GM21786 (cell line): ENCODE results near the gene ACE.

Experiments
- ATAC-seq: cut with Tn5 transposase; IDR thresholded peaks from one replicate; pipeline ENCODE4 v1.9.1; 2021; ENCODE audit not compliant: unreplicated experiment

The ACE gene

DNA sequence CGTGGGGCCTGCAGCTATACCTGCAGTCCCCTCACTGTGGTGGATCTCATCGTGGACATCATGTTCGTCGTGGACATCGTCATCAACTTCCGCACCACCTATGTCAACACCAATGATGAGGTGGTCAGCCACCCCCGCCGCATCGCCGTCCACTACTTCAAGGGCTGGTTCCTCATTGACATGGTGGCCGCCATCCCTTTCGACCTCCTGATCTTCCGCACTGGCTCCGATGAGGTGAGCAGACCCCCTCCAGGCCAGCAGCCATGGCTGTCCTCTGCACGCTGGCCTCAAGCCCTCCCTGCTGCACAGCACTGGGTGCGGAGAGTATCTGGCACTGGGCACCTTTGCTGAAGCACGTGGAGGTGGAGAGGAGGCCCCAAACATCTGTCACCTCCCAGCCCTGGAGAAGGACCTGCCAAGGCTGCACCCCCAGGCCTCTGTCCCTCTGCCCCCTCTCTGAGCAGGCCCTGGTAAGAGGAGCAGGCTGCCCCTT lies 57.3 kb downstream of the ACE start:
- ATAC-seq = no peak

DNA sequence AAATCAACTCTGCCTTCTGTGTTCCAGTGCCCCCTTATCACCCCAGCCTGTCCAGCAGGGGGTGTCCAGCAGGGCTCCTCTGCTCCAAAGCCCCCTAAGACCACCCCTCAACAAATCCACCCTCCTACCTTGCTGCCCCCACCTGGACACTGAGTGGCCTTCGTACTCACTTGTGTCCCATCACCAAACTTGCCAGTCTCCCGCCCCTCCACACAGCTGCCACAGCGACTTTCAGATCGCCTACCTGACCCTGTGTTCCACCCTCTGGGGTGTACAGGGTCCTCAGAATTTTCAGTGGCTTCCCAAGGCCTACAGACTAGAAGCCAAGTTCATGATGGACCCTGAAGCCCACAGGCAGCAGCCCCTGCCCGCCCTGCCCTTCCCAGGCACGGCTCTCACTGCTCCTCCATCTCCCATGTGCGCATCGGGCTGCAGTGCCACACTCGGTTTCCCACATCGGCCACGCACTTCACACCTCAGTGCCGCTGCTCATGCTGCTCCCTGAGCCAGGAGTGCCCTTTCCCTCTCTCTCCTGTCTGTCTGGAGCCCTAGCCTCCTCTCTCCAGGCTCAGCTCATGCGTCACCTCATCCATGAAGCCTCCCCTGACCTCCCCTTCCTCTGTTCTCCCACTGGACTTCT lies 58.1 kb downstream of the ACE start:
- no peak for ATAC-seq

- ATAC-seq = no peak
These were observed 58.8 kb downstream of the ACE start for GRCh38 chr17:63535640-63536039.

GRCh38 chr17:63537001-63537400 lies 60.1 kb downstream of the ACE start:
- ATAC-seq = no peak

GRCh38 chr17:63537991-63538692 lies 61.3 kb downstream of the ACE start:
- no peak for ATAC-seq

- ATAC-seq = no peak
These were observed 62.1 kb downstream of the ACE start for GRCh38 chr17:63538693-63539595.

DNA sequence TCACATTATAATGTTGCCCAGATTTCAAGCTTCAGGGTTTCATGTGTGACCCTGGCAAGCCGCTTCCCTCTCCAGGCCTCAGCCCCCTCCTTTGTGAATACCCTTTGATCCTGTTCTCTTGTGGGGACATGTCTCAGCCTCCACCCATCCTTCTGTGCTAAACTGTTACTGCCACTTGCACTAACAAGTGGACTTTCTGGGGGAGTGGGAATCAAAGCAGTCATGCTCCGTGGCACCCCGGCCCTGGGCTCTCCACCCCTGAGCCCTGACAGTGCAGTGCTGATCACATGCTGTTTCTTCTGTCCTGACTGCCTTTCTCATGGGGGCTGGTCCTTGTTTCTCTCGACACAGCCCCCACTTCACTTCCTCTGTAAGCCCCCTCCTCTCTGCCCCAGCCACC lies 63.7 kb downstream of the ACE start:
- ATAC-seq = no peak

DNA sequence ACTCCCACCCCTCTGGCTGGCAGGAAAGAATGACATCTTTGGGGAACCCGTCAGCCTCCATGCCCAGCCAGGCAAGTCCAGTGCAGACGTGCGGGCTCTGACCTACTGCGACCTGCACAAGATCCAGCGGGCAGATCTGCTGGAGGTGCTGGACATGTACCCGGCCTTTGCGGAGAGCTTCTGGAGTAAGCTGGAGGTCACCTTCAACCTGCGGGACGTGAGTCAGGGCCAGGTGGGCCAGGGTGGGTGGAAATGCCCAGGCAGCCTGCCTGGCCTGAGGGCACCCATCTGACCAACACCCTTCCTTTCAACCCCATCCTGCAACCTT lies 65.3 kb downstream of the ACE start:
- no peak for ATAC-seq

- ATAC-seq = no peak
These were observed 66.3 kb downstream of the ACE start for GRCh38 chr17:63542942-63543821.

GRCh38 chr17:63543822-63544420 lies 67.1 kb downstream of the ACE start:
- ATAC-seq = no peak

- ATAC-seq = no peak
These were observed 67.8 kb downstream of the ACE start for GRCh38 chr17:63544467-63545301.

DNA sequence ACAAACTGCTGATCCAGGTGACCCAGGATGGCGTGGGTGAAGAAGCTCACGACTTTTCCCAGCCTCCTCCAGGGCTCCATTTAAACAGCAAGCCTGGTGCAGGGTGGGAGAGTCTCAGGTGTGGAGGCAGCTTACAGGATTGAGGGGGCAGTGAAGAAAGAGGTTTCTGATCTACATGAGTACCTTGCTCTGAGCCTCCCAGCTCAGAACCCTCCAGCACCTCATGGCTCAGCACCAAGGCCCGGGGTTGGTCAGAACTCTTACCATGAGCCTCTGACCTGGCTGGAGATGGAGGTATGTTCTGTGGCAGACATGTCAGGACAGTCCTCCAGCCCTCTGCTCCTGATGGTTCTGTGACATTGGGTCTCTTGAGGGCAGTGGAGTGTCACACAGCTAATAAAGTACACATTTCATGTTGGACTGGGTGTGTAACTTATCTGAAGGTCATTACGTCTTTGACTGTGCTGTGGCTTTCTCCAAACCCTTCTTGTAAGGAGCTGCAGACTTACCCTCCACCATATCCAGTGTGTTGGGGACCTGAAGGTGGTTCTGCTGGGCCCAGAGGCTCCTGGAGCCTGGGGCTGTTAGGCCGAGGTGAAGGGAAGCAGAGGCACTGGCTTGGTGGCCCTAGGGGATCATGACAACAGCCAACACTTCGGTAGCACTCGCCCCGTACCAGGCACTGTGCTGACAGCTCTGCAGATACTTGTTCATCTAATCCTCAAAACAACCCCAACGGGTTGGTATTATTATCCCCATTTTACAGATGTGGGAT lies 69.6 kb downstream of the ACE start:
- no peak for ATAC-seq

DNA sequence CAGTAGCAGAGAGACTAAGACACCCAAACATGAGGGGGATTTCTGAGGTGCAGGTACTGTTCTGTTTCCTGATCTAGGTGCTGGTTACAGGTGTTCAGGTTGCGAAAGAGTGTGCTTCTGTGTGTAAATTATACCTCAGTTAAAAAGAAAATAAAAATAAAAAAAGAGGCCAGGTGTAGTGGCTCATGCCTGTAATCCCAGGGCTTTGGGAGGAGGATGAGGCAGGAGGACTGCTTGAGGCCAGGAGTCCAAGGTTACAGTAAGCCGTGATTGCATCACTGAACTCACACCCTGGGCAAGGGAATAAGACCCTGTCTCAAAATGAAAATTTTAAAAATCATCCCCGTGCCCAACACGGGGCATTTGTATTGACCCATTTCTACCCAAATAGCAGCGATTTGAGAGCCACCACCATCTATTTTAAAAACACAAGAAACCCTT lies 70.2 kb downstream of the ACE start:
- ATAC-seq = no peak
